Lung microvascular endothelial cell (primary cell): ENCODE data around the gene PGC. TPM values are rescaled to one million over a fixed set of nuclear protein-coding genes. Genes with fewer than 3 reads are reported as not detected.

Experiments used
- DNase-seq, 2 donors: peaks; one replicate each; pipeline versions ENCODE4 v3.0.0 to v3.0.0-alpha.2; 2010; ENCODE audit warnings: low read depth in 2 of 2
- total RNA-seq: library from RNA; depleted of rRNA; stranded (reverse); fragments of >200 nt; gene quantifications from 2 replicates; pipeline ENCODE4 v1.2.1, GENCODE V29; 2014

Gene PGC
- total RNA-seq, 1 donor from 2014 or later: not detected

- no peak for DNase-seq
Observed at GRCh38 chr6:41775293-41775882, 28.2 kb upstream of the PGC start.

- no peak for DNase-seq
Observed at GRCh38 chr6:41774841-41775240, 27.6 kb upstream of the PGC start.

GRCh38 chr6:41771058-41771983 is 24.1 kb upstream of the PGC start:
- no peak for DNase-seq

GRCh38 chr6:41770381-41771057 is 23.3 kb upstream of the PGC start:
- no peak for DNase-seq

- DNase-seq: no peak
Observed at GRCh38 chr6:41769376-41769775, 22.2 kb upstream of the PGC start.

- peak in 1 of 2 donors; percentile 28 for DNase-seq
Observed at GRCh38 chr6:41768545-41769308, 21.5 kb upstream of the PGC start.

- peak; percentile 77 to 89 for DNase-seq
Observed at GRCh38 chr6:41767112-41767833, 20.1 kb upstream of the PGC start.

- peak in 1 of 2 donors; percentile 16 for DNase-seq
Observed at GRCh38 chr6:41766043-41766664, 19.0 kb upstream of the PGC start.

- DNase-seq: peak; percentile 89 to 94
Observed at GRCh38 chr6:41763470-41763869, 16.3 kb upstream of the PGC start.

GRCh38 chr6:41759905-41760579 is 12.8 kb upstream of the PGC start:
- no peak for DNase-seq

GRCh38 chr6:41759106-41759904 is 12.1 kb upstream of the PGC start:
- DNase-seq: no peak

- no peak for DNase-seq
Observed at GRCh38 chr6:41758641-41759035, 11.4 kb upstream of the PGC start.

- DNase-seq: no peak
Observed at GRCh38 chr6:41757931-41758640, 10.9 kb upstream of the PGC start.

- DNase-seq: no peak
Observed at GRCh38 chr6:41757271-41757670, 10.1 kb upstream of the PGC start.

GRCh38 chr6:41756354-41756753 is 9.2 kb upstream of the PGC start:
- DNase-seq: no peak

- DNase-seq: no peak
Observed at GRCh38 chr6:41755895-41756294, 8.7 kb upstream of the PGC start.

GRCh38 chr6:41750374-41750773 is 3.2 kb upstream of the PGC start:
- DNase-seq: no peak

- no peak for DNase-seq
Observed at GRCh38 chr6:41748542-41748941, 1.3 kb upstream of the PGC start.
